Kidney (tissue), 14 donors: ENCODE results near the gene ABLIM2. TPM values are rescaled to one million over a fixed set of nuclear protein-coding genes. Genes with fewer than 3 reads are reported as not detected.

Experiments
- DNase-seq, 5 donors: peaks; one replicate each; pipeline ENCODE4 v3.0.0-alpha.2; 2013 to 2020
- FAIRE-seq: peaks from 2 replicates; lab custom pipeline; 2012; peaks lifted over from hg19 to GRCh38; lab: Jason Lieb, UNC
- H3K27ac ChIP-seq, 2 donors: one replicate each; pipeline ENCODE4 v1.7.0; 2013; ENCODE audit warnings: low read depth in 2 of 2, low read length in 2 of 2, inconsistent platforms in 1 of 2
- H3K27me3 ChIP-seq: one replicate; pipeline ENCODE4 v1.7.1; 2013; ENCODE audit warnings: low read length, inconsistent platforms; ENCODE audit not compliant: control insufficient read depth, insufficient read depth
- H3K36me3 ChIP-seq, 3 donors: one replicate each; pipeline versions ENCODE4 v1.7.0 to v1.7.1; 2013; ENCODE audit warnings: low read length in 3 of 3, control low read depth in 1 of 3, inconsistent platforms in 1 of 3; ENCODE audit not compliant: insufficient read depth in 3 of 3, control insufficient read depth in 2 of 3
- H3K4me1 ChIP-seq, 3 donors: one replicate each; pipeline versions ENCODE4 v1.7.0 to v1.7.1; 2013; ENCODE audit warnings: low read length in 3 of 3, inconsistent platforms in 1 of 3, low read depth in 1 of 3; ENCODE audit not compliant: control insufficient read depth in 2 of 3, insufficient read depth in 2 of 3
- H3K4me3 ChIP-seq, 3 donors: one replicate each; pipeline versions ENCODE4 v1.7.0 to v1.8.1; 2013; ENCODE audit warnings: low read length in 3 of 3, control low read depth in 1 of 3, inconsistent platforms in 1 of 3
- H3K9ac ChIP-seq, 3 donors: one replicate each; pipeline versions ENCODE4 v1.7.0 to v1.7.1; 2013; ENCODE audit warnings: low read length in 3 of 3, control low read depth in 1 of 3, inconsistent platforms in 1 of 3
- H3K9me3 ChIP-seq, 3 donors: one replicate each; pipeline versions ENCODE4 v1.7.0 to v1.7.1; 2013; ENCODE audit warnings: low read length in 3 of 3, control low read depth in 1 of 3, inconsistent platforms in 1 of 3; ENCODE audit not compliant: control insufficient read depth in 2 of 3, insufficient read depth in 1 of 3
- intact Hi-C: fragments of 100-400 bp; cut with DNase I; formaldehyde crosslinking; loops from one replicate; pipeline ENCODE4 v1.11.1; 2022
- polyA plus RNA-seq: library from polyadenylated mRNA; stranded (reverse); fragments of 350-450 nt; fragmentation: Illumina TruSeq; extraction: RNeasy Lipid Tissue Mini Kit (QIAGEN cat#74804); gene quantifications from one replicate; pipeline ENCODE4 v1.2.3, GENCODE V29; 2014; ENCODE audit warnings: low read depth, low replicate concordance; ENCODE audit not compliant: insufficient read depth
- total RNA-seq: library from RNA; stranded (reverse); fragmentation: NEBNext Ultra II Directional; extraction: Animal tissue kit (Norgen Biotek cat#: 25700); gene quantifications from one replicate; pipeline ENCODE4 v1.2.1, GENCODE V29; 2021
- TF ChIP-seq, protein P1 (sequence below): IDR thresholded peaks from 3 replicates; pipeline ENCODE4 v1.5.1; 2012; ENCODE audit warnings: mild to moderate bottlenecking, moderate library complexity, borderline replicate concordance; ENCODE audit not compliant: insufficient read depth; ENCODE audit errors: extremely low read depth
- donor health status: control.
- donor health status: control.
- donor health status: control.
- donor health status: control.
- donor health status: control.
- donor health status: DM: yes; HTN: yes; CAD: no.
- donor health status: Normal renal cell carcinoma (clear cell type).

The ABLIM2 gene
- total and polyA plus RNA-seq, 2 donors from 2014 or later = 9.5 to 23.3 TPM

DNA sequence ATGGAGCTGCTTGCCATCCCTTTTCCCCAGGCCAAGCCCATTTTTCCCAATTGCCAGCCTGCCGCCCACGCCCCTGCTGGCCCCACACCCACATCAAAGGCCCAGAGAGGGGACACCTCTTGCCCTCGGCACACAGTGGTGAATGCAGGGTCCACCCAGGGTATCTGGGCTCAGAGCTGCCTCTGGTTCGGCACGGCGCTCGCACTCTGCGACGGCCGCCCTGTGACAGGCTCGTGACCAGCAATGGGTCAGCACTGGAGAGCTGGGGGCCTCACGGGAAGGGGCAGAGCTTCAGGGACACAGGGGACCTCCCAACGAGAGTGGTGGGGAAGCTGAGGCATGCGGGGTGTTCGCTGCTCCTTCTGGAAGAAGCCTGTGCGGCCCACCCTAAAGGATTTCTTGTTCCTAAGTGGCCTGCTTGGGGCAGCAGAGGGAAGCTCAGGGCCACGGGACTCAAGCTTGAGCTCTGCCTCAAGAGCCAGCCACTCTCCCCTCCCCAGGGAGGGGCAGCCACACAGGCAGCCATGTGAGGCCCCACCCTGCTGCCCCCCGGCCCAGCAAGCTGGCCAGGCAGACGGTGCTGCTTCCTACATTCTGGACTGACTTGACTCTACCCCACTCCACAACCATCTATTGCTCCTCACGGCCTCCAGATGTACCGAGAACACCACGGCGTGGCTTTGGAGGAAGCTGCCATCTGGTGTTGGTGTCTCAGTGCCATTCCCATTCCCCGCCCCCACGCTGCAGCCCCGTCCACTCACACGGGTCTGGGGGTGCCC lies 73.7 kb downstream of the ABLIM2 start:
- H3K4me1 ChIP-seq = no peaks in the 10 kb centered on the region
- no peaks in the 10 kb centered on the region for H3K27me3 ChIP-seq
- H3K4me3 ChIP-seq = no peak overlapping the region
- H3K9me3 ChIP-seq = no peaks in the 10 kb centered on the region
- peak in 1 of 5 donors; percentile 31 for DNase-seq
- H3K36me3 ChIP-seq = no peaks in the 10 kb centered on the region
- no peak overlapping the region for H3K27ac ChIP-seq
- no peak for FAIRE-seq
- no peak overlapping the region for H3K9ac ChIP-seq
- intact Hi-C loops = no loop called here
- TF ChIP-seq, protein P1, sequence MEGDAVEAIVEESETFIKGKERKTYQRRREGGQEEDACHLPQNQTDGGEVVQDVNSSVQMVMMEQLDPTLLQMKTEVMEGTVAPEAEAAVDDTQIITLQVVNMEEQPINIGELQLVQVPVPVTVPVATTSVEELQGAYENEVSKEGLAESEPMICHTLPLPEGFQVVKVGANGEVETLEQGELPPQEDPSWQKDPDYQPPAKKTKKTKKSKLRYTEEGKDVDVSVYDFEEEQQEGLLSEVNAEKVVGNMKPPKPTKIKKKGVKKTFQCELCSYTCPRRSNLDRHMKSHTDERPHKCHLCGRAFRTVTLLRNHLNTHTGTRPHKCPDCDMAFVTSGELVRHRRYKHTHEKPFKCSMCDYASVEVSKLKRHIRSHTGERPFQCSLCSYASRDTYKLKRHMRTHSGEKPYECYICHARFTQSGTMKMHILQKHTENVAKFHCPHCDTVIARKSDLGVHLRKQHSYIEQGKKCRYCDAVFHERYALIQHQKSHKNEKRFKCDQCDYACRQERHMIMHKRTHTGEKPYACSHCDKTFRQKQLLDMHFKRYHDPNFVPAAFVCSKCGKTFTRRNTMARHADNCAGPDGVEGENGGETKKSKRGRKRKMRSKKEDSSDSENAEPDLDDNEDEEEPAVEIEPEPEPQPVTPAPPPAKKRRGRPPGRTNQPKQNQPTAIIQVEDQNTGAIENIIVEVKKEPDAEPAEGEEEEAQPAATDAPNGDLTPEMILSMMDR = no peak

DNA sequence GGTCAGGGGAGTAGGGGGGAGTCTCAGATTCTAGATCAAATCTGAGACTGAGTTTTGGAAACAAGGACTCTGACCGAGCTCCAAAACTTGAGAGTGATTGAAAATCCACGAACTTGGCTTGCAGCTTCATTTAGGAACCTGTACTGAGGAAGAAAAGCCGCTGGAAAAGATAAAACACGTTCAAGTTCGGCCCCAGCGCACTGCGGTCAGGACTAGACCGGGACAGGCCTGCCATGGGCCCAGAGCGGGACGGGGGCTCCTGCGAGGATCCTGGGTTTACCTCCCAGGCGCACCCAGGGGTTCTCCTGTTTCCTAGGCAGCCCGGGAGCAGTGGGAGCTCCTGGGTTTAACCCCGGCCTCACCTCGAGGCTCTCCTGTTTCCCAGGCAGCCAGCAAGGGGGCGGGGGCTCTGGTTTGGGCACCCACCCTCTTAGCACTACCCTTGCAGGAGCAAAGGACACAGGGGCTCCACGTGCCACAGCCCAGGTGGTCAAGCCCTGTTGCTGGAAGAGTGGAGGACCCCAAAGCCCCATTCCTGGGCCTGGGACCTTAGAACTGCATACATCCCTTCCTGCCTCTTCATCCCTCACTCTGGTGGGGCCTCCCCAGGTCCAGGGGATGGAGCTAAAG lies 74.5 kb downstream of the ABLIM2 start:
- H3K4me3 ChIP-seq = no peak overlapping the region
- no peaks in the 10 kb centered on the region for H3K27me3 ChIP-seq
- no peak for FAIRE-seq
- intact Hi-C loops = no loop called here
- no peak overlapping the region for H3K9ac ChIP-seq
- TF ChIP-seq, protein P1 = no peak
- H3K27ac ChIP-seq = no peak overlapping the region
- H3K36me3 ChIP-seq = no peaks in the 10 kb centered on the region
- H3K4me1 ChIP-seq = no peaks in the 10 kb centered on the region
- H3K9me3 ChIP-seq = no peaks in the 10 kb centered on the region
- peak in 1 of 5 donors; percentile 61 for DNase-seq

DNA sequence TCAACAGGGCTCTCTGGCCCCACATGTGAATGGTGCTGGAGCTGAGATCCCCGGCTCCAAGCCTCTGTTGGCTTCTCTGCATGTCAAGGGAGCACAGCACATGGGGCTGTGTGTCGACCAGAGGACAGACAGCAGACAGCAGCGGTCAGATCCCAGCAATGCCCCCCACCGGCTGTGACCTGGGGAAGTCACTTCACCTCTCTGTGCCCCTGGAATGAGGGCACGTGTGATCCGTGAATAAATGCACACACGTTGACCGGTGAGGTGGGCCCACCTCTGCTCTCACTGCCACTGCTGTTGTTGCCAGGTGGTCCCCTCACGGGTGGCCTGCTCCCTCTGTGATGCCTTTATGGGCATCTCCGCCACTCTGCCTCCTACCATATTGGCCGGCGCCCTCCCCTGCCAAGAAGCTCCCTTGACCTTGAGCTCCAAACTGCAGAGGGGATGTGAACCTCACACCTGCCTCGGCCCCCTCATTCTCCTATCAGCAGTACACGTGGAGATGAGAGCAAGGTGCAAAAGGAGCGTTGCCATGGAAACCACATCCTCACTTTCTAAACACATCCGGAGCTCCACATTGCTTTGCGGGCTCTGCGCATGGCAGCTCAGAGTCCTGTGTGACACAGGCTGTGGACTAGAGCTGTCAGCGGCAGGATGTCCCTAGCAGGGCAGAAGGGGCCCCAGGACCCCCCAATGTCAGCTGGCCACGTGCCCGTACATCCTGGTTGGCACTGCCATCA lies 75.4 kb downstream of the ABLIM2 start:
- H3K27ac ChIP-seq = no peak overlapping the region
- no peaks in the 10 kb centered on the region for H3K27me3 ChIP-seq
- intact Hi-C loops = no loop called here
- H3K9me3 ChIP-seq = no peaks in the 10 kb centered on the region
- H3K9ac ChIP-seq = no peak overlapping the region
- H3K4me3 ChIP-seq = no peak overlapping the region
- FAIRE-seq (no peak), DNase-seq (peak in 1 of 5 donors; percentile 67)
- no peaks in the 10 kb centered on the region for H3K4me1 ChIP-seq
- TF ChIP-seq, protein P1 = no peak
- H3K36me3 ChIP-seq = no peaks in the 10 kb centered on the region
